Measurements from ENCODE around the gene EGLN3.

DNA sequence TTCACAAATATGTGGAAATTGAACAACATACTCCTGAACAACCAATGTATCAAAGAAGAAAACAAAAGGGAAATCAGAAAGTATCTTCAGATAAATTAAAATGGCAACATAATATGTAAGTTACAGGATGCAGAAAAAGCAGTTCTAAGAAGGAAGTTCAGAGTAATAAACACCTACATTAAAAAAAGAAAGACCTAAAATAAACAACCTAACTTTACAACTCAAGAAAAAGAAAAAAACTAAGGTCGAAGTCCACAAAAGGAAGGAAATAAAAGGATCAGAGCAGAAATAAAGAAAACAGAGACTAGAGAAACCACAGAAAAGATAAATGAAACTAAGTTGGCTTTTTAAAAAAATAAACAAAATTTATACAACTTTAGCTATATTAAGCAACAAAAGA, 59.2 kb downstream of the EGLN3 start:
- no peak for TF ChIP-seq EZH2 (IDR thresholded peaks at IDR 0.05)
- TF ChIP-seq POLR2AphosphoS5 (IDR thresholded peaks at IDR 0.05; ENCODE audit: borderline replicate concordance, low read depth, low read length): no peak

All from SK-N-MC (cell line).